Measurements from ENCODE around the gene AFAP1.

DNA sequence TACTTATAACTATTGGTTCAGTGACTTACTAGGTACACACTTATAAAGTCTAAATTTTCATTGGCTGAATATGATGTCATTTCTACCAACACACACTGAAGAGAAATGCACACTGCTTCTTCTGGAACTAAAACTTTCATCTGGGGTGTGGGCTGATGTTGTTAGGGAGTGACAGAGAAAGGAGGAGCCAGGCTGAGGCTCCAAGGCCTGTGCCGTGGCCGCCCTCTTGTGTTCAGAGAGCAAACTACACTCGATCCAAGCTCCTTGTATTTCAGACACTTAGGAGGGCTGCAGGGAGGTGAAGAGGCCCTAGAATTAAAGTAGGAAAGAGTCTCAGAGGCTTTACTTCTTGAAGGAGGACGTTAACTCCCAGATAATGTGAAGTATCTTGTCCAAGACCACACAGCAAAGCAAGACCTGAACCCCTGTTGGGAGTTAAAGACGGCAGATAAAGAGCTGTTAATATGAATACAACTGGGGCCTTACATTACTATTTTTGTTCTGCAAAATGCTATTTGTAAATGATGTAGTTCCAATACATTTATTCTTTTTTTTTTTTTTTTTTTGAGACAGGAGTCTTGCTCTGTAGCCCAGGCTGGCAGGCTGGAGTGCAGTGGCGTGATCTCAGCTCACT, 137.5 kb downstream of the AFAP1 start:
- TF ChIP-seq, protein P1, sequence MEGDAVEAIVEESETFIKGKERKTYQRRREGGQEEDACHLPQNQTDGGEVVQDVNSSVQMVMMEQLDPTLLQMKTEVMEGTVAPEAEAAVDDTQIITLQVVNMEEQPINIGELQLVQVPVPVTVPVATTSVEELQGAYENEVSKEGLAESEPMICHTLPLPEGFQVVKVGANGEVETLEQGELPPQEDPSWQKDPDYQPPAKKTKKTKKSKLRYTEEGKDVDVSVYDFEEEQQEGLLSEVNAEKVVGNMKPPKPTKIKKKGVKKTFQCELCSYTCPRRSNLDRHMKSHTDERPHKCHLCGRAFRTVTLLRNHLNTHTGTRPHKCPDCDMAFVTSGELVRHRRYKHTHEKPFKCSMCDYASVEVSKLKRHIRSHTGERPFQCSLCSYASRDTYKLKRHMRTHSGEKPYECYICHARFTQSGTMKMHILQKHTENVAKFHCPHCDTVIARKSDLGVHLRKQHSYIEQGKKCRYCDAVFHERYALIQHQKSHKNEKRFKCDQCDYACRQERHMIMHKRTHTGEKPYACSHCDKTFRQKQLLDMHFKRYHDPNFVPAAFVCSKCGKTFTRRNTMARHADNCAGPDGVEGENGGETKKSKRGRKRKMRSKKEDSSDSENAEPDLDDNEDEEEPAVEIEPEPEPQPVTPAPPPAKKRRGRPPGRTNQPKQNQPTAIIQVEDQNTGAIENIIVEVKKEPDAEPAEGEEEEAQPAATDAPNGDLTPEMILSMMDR (tag by site-specific recombination; IDR thresholded peaks at IDR 0.05) = no peak
- TF ChIP-seq, protein P2, sequence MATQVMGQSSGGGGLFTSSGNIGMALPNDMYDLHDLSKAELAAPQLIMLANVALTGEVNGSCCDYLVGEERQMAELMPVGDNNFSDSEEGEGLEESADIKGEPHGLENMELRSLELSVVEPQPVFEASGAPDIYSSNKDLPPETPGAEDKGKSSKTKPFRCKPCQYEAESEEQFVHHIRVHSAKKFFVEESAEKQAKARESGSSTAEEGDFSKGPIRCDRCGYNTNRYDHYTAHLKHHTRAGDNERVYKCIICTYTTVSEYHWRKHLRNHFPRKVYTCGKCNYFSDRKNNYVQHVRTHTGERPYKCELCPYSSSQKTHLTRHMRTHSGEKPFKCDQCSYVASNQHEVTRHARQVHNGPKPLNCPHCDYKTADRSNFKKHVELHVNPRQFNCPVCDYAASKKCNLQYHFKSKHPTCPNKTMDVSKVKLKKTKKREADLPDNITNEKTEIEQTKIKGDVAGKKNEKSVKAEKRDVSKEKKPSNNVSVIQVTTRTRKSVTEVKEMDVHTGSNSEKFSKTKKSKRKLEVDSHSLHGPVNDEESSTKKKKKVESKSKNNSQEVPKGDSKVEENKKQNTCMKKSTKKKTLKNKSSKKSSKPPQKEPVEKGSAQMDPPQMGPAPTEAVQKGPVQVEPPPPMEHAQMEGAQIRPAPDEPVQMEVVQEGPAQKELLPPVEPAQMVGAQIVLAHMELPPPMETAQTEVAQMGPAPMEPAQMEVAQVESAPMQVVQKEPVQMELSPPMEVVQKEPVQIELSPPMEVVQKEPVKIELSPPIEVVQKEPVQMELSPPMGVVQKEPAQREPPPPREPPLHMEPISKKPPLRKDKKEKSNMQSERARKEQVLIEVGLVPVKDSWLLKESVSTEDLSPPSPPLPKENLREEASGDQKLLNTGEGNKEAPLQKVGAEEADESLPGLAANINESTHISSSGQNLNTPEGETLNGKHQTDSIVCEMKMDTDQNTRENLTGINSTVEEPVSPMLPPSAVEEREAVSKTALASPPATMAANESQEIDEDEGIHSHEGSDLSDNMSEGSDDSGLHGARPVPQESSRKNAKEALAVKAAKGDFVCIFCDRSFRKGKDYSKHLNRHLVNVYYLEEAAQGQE (tag by site-specific recombination; IDR thresholded peaks at IDR 0.05) = no peak
- TF ChIP-seq, protein P3, sequence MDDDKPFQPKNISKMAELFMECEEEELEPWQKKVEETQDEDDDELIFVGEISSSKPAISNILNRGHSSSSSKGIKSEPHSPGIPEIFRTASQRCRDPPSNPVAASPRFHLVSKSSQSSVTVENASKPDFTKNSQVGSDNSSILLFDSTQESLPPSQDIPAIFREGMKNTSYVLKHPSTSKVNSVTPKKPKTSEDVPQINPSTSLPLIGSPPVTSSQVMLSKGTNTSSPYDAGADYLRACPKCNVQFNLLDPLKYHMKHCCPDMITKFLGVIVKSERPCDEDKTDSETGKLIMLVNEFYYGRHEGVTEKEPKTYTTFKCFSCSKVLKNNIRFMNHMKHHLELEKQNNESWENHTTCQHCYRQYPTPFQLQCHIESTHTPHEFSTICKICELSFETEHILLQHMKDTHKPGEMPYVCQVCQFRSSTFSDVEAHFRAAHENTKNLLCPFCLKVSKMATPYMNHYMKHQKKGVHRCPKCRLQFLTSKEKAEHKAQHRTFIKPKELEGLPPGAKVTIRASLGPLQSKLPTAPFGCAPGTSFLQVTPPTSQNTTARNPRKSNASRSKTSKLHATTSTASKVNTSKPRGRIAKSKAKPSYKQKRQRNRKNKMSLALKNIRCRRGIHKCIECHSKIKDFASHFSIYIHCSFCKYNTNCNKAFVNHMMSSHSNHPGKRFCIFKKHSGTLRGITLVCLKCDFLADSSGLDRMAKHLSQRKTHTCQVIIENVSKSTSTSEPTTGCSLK (tag by site-specific recombination; IDR thresholded peaks at IDR 0.05) = no peak
- no peak for TF ChIP-seq ZNF37A (tag by site-specific recombination; IDR thresholded peaks at IDR 0.05)
- no peak for TF ChIP-seq ZNF335 (tag by site-specific recombination; conservative IDR thresholded peaks at IDR 0.05)
- no peak for TF ChIP-seq RBAK (tag by site-specific recombination; IDR thresholded peaks at IDR 0.05)
- no peak for TF ChIP-seq ZNF311 (tag by site-specific recombination; IDR thresholded peaks at IDR 0.05; ENCODE audit: borderline replicate concordance)
